Measurements from ENCODE around the gene RYK. TPM values are rescaled to one million over a fixed set of nuclear protein-coding genes. Genes with fewer than 3 reads are reported as not detected.

The RYK gene
- total RNA-seq, 1 experiment from 2014 or later, result 135 TPM

DNA sequence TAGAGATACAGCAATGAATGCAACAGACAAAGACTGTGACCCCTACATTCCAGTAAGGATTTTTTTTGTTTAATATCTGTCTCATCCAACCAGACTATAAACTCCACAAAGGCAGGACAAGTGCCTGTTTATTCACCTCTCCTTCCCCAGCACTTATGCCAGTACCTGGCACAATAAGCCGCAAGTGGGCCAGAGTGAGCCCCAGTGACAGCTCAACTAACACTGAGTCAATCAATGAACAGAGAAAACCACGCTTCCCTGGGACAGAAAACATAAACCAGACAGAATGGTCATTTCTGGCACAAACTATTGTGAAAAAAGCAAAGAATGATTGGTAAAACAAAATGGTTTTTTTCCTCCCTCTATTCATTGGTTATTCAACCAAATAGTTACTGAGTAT, 52.2 kb downstream of the RYK start:
- Mint-ChIP-seq H3K4me1 (ENCODE audit: low read depth, unreplicated experiment) (peaks cover 24% of the 10 kb centered on the region), H3K27me3 (ENCODE audit: unreplicated experiment) (no peaks in the 10 kb centered on the region), H3K9me3 (ENCODE audit: low read depth, unreplicated experiment) (no peaks in the 10 kb centered on the region), H3K4me3 (ENCODE audit: low read depth, unreplicated experiment) (no peak overlapping the region), H3K36me3 (ENCODE audit: insufficient read depth, unreplicated experiment) (peaks cover 23% of the 10 kb centered on the region), H3K27ac (ENCODE audit: unreplicated experiment) (no peak overlapping the region)
- BruUV-seq (replicated peaks), result no TSS peak
- CTCF ChIA-PET, result interaction anchor here (0.9 to 5.2 kb wide), 4 partner anchors 13 to 276 kb away, joined by 3 to 64 read pairs (median 4); no protein-coding TSS in a partner anchor
- no peak for DNase-seq
- intact Hi-C loops (cut with micrococcal nuclease; ENCODE audit: unreplicated experiment), result loop anchor here (5.0 kb wide), 1 partner anchor 266 kb away; no protein-coding TSS in a partner anchor
- TF ChIP-seq, protein P1, sequence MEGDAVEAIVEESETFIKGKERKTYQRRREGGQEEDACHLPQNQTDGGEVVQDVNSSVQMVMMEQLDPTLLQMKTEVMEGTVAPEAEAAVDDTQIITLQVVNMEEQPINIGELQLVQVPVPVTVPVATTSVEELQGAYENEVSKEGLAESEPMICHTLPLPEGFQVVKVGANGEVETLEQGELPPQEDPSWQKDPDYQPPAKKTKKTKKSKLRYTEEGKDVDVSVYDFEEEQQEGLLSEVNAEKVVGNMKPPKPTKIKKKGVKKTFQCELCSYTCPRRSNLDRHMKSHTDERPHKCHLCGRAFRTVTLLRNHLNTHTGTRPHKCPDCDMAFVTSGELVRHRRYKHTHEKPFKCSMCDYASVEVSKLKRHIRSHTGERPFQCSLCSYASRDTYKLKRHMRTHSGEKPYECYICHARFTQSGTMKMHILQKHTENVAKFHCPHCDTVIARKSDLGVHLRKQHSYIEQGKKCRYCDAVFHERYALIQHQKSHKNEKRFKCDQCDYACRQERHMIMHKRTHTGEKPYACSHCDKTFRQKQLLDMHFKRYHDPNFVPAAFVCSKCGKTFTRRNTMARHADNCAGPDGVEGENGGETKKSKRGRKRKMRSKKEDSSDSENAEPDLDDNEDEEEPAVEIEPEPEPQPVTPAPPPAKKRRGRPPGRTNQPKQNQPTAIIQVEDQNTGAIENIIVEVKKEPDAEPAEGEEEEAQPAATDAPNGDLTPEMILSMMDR (IDR thresholded peaks at IDR 0.05; ENCODE audit: unreplicated experiment), result no peak

DNA sequence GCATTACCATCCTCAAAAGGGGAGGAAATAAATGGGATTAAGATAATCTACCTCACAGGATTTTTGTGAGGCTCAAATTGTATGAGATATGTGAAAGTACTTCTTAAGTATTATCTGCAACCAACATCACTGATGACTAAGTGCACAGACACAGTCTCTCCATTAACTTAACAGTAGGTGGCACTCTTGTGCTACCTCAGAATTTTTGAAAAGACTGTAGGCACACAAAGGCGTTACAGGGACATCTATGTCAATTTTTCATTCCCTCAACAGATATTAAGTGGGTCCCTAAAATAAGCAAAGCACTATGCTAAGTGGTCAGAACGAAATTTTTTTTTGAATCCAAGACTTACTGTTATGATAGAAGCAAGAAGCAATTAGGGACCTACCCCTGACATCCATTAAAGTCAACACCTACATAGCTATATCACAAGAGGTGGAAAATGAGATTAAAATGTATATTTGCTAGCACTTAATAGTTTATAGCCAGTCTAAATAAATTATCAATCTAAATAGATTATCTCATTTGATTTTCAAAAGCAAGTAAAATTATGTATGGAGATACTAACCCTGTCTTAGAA, 52.9 kb downstream of the RYK start:
- TF ChIP-seq, protein P1 (IDR thresholded peaks at IDR 0.05; ENCODE audit: unreplicated experiment), result peak; percentile 84
- no peaks in the 10 kb centered on the region for H3K27me3 Mint-ChIP-seq (ENCODE audit: unreplicated experiment)
- DNase-seq, result peak; percentile 51
- intact Hi-C loops (cut with micrococcal nuclease; ENCODE audit: unreplicated experiment), result loop anchor here (1.0 to 5.0 kb wide), 4 partner anchors 16 to 277 kb away; no protein-coding TSS in a partner anchor
- no peaks in the 10 kb centered on the region for H3K9me3 Mint-ChIP-seq (ENCODE audit: low read depth, unreplicated experiment)
- H3K4me1 Mint-ChIP-seq (ENCODE audit: low read depth, unreplicated experiment), result peaks cover 23% of the 10 kb centered on the region
- H3K4me3 Mint-ChIP-seq (ENCODE audit: low read depth, unreplicated experiment), result no peak overlapping the region
- no peak overlapping the region for H3K27ac Mint-ChIP-seq (ENCODE audit: unreplicated experiment)
- CTCF ChIA-PET, result interaction anchor here (0.9 to 5.2 kb wide), 4 partner anchors 14 to 276 kb away, joined by 3 to 64 read pairs (median 4); no protein-coding TSS in a partner anchor
- BruUV-seq (replicated peaks), result no TSS peak
- H3K36me3 Mint-ChIP-seq (ENCODE audit: insufficient read depth, unreplicated experiment), result peaks cover 27% of the 10 kb centered on the region

DNA sequence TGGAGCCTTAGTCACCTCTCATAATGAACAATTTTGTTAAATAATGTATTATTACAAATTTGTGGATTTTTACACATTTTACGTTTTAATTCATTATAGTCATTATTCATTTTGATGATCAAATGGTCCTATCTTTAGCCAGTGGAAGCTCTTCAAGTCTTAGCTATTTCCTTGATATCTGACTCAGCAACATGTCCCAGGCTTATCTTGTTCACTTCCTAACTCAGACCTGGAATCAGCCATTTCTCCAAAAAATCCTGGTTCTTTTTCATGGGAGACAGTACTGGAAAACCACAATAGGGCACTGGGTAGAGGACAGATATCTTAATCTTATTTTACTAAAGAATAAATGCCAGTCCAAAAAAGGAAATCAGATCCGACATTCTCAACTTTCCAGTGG, 56.4 kb downstream of the RYK start:
- H3K9me3 Mint-ChIP-seq (ENCODE audit: low read depth, unreplicated experiment), result no peaks in the 10 kb centered on the region
- TF ChIP-seq, protein P1 (IDR thresholded peaks at IDR 0.05; ENCODE audit: unreplicated experiment), result no peak
- H3K4me1 Mint-ChIP-seq (ENCODE audit: low read depth, unreplicated experiment), result no peaks in the 10 kb centered on the region
- intact Hi-C loops (cut with micrococcal nuclease; ENCODE audit: unreplicated experiment), result no loop called here
- H3K27ac Mint-ChIP-seq (ENCODE audit: unreplicated experiment), result no peak overlapping the region
- DNase-seq, result no peak
- H3K27me3 Mint-ChIP-seq (ENCODE audit: unreplicated experiment), result no peaks in the 10 kb centered on the region
- H3K4me3 Mint-ChIP-seq (ENCODE audit: low read depth, unreplicated experiment), result no peak overlapping the region
- BruUV-seq (replicated peaks), result no TSS peak
- CTCF ChIA-PET, result no interaction called here
- H3K36me3 Mint-ChIP-seq (ENCODE audit: insufficient read depth, unreplicated experiment), result peaks cover 30% of the 10 kb centered on the region

DNA sequence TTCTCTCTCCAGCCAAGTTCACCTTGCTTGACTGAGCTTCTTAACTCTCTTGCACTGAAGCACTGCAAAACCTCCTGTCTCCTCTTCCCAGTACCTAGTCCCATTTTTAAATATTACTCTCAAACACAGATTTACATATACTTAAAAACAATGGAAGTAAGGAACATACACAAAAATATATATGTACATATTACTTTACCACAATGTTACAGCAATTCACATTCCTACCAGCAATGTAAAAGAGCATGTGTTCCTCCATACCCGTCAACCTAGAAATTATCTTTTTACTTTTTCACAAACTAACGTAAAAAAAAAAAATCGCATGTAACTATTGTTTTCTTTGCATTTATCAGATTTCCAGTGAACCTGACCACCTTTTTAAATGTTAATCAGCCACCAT, 60.4 kb downstream of the RYK start:
- peaks cover 32% of the 10 kb centered on the region for H3K36me3 Mint-ChIP-seq (ENCODE audit: insufficient read depth, unreplicated experiment)
- CTCF ChIA-PET, result interaction anchor here (0.9 kb wide), 1 partner anchor 10 kb away, joined by 3 read pairs; no protein-coding TSS in a partner anchor
- no peak overlapping the region for H3K4me3 Mint-ChIP-seq (ENCODE audit: low read depth, unreplicated experiment)
- no peaks in the 10 kb centered on the region for H3K4me1 Mint-ChIP-seq (ENCODE audit: low read depth, unreplicated experiment)
- TF ChIP-seq, protein P1 (IDR thresholded peaks at IDR 0.05; ENCODE audit: unreplicated experiment), result no peak
- no peaks in the 10 kb centered on the region for H3K9me3 Mint-ChIP-seq (ENCODE audit: low read depth, unreplicated experiment)
- DNase-seq, result no peak
- intact Hi-C loops (cut with micrococcal nuclease; ENCODE audit: unreplicated experiment), result no loop called here
- H3K27ac Mint-ChIP-seq (ENCODE audit: unreplicated experiment), result no peak overlapping the region
- no peaks in the 10 kb centered on the region for H3K27me3 Mint-ChIP-seq (ENCODE audit: unreplicated experiment)
- BruUV-seq (replicated peaks), result no TSS peak
